Astrocyte of the spinal cord (primary cell): ENCODE results near the gene KCNQ1.

ENCODE experiments used
- DNase-seq: peaks from one replicate; pipeline ENCODE4 v3.0.0; 2011; ENCODE audit warnings: low read depth, low spot score
- H3K4me3 ChIP-seq: 2 replicates; pipeline ENCODE4 v1.5.1; 2011; ENCODE audit warnings: low read depth, mild to moderate bottlenecking, low read length, moderate library complexity
- CTCF ChIP-seq: IDR thresholded peaks from 2 replicates; pipeline ENCODE4 v1.5.1; 2012; ENCODE audit warnings: low read depth, mild to moderate bottlenecking, low read length, inconsistent platforms
- in situ Hi-C: cut with HindIII; loops from 2 replicates; pipeline ENCODE4 v1.10.0; 2017; ENCODE audit warnings: low sequenced_read_pairs

The KCNQ1 gene

DNA sequence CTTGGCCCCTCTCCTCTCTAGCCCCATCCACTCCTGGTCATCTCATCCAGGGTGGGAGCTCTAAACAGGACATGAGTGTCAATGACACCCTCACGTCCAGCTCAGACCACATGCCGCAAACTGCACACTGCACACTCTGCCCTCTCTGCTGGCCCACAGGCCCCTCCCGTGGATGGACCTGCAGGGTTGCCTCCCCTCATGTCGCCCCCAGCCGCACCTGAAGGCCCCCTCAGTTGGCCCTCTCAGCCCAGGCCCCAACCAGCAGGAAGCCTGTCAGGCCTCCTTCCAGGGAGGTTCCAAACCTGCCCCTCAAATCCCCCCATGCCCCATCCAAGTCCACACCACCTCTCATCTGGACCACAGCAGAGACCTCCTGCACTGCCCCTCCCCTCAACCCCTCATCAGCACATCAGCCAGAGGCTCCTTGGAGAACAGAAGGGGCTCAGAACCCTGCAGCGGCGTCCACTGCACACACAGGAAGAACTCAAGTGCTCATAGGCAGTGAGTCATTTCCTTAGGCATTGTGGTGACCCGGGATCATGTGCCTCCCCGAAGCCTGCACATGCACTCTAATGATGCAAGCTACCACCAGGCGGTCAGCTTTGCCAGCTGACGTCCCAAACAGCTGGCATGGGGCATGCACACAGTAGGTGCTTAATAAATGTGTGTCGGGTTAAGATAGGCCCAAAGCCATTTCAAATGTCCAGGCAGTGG, 453.7 kb downstream of the KCNQ1 start:
- in situ Hi-C loops = no loop called here
- no peak for TF ChIP-seq CTCF
- DNase-seq = peak; percentile 88
- H3K4me3 ChIP-seq = no peak overlapping the region
